ENCODE data around the gene PCNX4.

DNA sequence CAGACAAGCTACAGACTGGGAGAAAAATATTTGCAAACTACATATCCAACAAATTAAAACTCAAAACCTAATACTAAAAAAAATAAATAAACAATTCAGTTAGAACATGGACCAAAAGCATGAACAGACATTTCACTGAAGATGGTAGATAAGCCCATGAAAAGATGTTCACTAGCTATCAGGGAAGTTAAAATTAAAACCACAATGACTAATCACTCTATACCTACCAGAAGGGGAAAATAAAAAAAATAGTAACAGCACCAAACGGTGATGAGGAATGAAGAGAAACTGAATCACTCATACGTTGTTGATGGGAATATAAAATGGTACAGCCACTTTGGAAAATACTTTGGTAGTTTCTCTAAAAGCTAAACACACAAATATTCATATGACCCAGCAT is 104.6 kb downstream of the PCNX4 start:
- no peak for TF ChIP-seq EZH2phosphoT487 (IDR thresholded peaks at IDR 0.05; ENCODE audit: borderline replicate concordance, low read depth, low read length)
- TF ChIP-seq, protein P1, sequence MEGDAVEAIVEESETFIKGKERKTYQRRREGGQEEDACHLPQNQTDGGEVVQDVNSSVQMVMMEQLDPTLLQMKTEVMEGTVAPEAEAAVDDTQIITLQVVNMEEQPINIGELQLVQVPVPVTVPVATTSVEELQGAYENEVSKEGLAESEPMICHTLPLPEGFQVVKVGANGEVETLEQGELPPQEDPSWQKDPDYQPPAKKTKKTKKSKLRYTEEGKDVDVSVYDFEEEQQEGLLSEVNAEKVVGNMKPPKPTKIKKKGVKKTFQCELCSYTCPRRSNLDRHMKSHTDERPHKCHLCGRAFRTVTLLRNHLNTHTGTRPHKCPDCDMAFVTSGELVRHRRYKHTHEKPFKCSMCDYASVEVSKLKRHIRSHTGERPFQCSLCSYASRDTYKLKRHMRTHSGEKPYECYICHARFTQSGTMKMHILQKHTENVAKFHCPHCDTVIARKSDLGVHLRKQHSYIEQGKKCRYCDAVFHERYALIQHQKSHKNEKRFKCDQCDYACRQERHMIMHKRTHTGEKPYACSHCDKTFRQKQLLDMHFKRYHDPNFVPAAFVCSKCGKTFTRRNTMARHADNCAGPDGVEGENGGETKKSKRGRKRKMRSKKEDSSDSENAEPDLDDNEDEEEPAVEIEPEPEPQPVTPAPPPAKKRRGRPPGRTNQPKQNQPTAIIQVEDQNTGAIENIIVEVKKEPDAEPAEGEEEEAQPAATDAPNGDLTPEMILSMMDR (conservative IDR thresholded peaks at IDR 0.05; ENCODE audit: low read length): no peak

Data from OCI-LY7 (cell line).